Epithelial cell of prostate (primary cell): Measurements from ENCODE around the gene BPIFB4.
"Not testable (repeated sequence)": the region's sequence is repeated elsewhere in the genome, so short reads cannot be mapped to it uniquely, and the experiment has no call there.

ENCODE experiments used
- DNase-seq: peaks from one replicate; pipeline ENCODE4 v3.0.0-alpha.2; 2011; ENCODE audit warnings: low read depth, low spot score
- H3K27ac ChIP-seq: fragments of 450-650 bp; 2 replicates; pipeline ENCODE4 v1.5.1; 2017; ENCODE audit warnings: mild to moderate bottlenecking

The BPIFB4 gene

DNA sequence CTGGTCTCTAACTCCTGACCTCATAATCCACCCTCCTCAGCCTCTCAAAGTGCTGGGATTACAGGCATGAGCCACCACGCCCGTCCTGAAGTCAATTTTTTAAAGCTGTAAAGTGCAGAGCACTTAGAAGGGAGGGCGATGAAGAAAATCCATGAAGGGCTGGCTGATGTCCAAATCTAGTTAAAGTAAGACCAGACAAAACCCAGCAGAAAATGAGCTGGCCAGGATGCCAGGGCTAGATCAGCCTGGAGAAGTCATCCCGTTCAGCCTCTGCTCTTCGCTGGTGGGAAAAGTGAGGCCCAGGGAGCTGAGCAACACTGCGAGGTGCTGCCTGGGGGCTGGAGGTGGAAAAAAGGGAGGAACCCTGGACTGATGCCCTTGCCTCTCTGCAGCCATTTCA lies 3.1 kb downstream of the BPIFB4 start:
- no peak for DNase-seq
- H3K27ac ChIP-seq: no peak overlapping the region

DNA sequence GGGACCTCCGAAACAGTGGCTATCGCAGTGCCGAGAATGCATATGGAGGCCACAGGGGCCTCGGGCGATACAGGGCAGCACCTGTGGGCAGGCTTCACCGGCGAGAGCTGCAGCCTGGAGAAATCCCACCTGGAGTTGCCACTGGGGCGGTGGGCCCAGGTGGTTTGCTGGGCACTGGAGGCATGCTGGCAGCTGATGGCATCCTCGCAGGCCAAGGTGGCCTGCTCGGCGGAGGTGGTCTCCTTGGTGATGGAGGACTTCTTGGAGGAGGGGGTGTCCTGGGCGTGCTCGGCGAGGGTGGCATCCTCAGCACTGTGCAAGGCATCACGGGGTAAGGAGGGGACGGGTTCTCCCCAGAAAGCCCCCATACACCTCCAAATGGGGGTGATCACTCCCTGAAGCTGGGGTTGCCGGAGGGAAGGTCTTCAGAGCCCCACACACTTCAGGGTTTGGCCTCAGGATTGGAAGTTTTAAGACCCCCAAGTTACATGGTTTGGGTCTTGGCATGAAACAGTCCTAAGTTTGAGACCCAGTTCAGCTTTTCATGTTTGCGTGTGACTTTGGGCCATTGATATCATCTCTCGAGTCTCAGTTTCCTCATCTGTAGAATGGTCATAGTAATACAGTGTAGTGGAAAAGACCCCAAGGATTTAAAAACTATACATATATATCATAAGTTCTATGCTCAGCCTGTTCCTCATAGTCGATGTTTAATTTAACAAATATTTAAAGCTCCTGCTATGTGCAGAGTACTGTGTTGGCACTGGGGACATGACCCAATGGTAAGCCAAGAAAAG lies 4.3 kb downstream of the BPIFB4 start:
- no peak for DNase-seq
- no peak overlapping the region for H3K27ac ChIP-seq

DNA sequence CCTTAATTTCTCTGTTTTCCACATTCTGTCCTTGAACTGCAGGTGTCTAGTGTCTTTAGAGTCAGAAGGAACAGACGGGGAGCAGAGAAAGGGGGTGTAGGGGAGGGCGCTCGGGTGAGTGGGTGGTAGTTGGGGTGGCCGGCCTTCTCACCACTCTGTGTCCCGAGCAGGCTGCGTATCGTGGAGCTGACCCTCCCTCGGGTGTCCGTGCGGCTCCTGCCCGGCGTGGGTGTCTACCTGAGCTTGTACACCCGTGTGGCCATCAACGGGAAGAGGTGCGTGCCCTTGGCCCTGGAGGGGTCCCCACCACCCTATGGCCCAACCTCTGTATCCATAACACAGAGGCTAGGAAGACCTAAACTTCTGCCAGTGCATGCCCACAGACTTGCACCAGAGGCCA lies 5.3 kb downstream of the BPIFB4 start:
- no peak for DNase-seq

DNA sequence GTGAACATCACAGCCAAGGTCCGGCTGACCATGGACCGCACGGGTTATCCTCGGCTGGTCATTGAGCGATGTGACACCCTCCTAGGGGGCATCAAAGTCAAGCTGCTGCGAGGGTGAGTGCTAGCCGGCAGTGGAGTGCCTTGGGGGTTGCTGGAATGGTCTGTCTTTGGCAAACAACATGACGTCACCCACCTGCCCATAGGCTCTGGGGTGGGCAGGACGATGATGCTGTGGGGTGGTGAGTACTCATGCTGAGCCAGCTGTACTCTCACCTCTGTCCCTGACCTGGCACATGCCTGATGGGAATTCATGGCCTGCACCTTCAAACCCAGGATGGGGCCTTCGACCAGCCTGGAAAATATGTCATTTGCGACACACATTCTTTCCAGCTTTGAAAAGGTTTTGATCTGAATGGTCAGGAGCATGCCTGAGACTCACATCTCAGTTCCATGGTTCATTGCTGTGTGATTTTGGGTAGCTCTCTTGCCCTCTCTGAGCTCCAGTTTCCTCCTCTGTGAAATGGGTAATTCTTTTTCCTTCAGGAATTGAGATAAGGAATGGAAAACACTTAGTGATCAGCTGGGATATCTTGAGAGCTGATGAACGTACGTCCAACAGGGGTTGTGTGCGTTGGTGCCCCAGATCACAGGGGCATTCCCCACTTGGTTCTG lies 6.7 kb downstream of the BPIFB4 start:
- H3K27ac ChIP-seq: no peak overlapping the region
- DNase-seq: no peak

More for the DNA sequence above, 5.3 kb downstream of the BPIFB4 start:
- no peak overlapping the region for H3K27ac ChIP-seq

DNA sequence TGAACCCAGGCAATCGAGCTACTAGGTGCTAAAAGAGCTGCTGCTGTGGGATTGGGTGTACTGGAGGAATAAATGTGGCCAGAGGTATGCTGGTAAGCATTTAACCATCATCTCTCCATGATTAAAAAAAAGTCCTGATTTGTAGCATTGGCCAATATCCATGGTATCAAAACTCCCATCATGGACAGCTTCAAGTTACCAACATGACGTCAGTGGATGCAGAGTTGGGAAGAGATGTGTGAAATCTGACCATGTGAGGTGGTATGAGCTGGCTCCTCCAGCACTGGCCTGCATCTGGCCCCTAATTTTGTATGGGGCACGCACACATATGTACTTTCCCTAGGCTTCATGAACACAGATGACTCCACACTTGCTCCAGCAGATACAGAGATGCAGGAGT lies 11.7 kb downstream of the BPIFB4 start:
- no peak overlapping the region for H3K27ac ChIP-seq
- DNase-seq: no peak

DNA sequence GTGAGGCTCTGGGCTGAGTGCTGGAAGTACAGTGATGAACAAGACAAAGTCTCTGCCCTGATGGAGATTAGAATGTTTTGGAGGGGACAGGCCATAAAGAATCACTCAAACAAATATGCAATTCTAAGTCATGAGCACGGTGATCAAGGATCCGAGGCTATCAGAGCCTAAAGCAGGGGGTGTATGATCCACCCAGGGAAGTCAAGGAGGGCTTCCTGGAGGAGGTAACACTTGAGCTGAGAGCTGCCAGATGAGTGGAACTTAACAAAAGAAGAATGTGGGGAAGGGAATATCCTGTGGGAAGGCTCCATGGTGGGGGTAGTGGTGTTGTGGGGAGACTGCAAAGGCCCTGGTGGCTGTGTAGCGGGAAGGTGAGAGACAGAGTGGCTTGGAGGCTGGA lies 12.2 kb downstream of the BPIFB4 start:
- no peak overlapping the region for H3K27ac ChIP-seq
- no peak for DNase-seq

DNA sequence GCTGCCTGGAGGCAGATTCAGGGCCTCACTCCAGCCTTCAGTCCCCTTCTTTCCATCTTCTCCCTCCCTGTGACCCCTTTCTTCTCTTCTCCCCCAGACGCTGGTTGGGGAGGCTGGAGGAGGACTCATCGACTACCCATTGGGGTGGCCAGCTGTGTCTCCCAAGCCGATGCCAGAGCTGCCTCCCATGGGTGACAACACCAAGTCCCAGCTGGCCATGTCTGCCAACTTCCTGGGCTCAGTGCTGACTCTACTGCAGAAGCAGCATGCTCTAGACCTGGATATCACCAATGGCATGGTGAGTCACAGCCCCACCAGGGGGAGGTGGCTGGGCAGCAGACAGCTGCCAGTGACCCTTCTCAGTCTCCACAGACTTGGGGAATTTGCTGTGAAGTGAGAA lies 12.9 kb downstream of the BPIFB4 start:
- DNase-seq: no peak
- H3K27ac ChIP-seq: no peak overlapping the region

DNA sequence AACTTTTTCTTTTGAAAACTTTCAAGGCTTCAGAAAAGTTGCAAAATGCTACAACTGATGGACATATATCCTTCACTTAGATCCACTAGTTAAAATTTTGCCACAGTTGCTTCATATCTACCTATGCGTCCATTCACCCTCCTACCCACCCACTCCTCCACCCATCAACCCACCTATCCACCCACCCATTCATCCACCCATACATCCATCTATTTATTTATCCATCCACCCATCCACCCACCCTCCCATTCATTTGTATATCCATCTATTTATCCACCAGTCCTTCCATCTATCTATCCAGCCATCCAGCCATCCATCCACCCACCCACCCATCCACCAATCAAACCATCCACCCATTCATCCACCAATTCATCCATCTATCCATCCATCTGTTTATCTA lies 13.6 kb downstream of the BPIFB4 start:
- no peak overlapping the region for H3K27ac ChIP-seq
- DNase-seq: no peak

DNA sequence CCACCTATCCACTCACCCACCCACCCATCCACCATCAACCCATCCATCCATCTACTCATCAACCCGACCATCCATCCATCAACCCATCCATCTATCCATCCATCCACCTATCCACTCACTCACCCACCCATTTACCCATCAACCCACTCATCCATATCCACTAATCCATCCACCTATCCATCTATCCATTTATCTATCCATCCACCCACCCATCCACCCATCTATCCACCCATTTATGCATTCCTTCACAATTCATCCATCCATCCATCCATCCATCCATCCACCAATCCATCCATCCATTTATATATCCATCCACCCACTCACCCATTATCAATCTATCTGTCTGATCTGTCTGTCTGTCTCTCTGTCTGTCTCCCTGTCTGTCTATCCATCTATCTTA lies 14.1 kb downstream of the BPIFB4 start:
- H3K27ac ChIP-seq: no peak overlapping the region
- DNase-seq: no peak

DNA sequence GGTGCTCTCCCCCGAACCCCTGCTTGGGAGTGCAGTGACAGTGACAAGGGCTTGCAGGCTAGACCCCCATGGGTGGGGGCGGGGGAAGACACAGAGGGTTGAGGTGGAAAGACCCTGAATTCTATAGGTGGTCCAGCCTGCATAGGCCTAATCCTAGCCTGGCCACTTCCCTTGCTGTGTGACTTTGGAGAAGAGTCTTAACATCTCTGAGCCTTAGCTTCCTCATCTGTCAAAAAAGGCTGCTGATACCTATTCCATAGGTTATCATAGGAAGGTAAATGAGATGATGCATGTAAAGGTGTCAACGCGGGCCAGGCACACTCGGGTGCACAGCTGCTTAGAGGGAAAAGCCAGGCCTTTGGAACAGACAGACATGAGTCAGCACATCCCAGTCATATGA lies 15.8 kb downstream of the BPIFB4 start:
- DNase-seq: no peak

DNA sequence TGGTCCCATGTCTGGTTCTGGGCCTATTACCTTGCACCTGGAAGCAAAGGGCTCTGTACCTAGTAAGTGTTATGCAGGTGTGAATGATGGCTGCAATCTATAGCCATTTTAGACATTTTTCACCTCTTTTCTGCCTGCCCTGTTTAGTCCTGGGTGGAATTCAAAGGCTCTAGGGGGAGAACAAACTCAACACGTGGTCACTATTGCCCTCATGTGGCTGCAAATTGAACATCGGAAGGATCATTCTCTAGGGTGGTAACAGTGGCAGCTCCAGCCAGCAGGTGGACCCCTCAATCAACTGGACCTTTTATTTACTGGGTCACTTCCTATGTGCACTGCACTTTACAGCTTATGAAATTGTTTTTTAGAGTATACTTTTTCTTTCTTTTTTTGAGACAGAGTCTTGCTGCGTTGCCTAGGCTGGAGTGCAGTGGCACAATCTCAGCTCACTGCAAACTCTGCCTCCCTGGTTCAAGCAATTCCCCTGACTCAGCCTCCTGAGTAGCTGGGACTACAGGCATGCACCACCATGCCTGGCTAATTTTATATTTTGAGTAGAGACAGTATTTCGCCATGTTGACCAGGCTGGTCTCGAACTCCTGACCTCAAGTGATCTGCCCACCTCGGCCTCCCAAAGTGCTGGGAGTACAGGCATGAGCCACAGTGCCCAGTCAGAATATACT lies 16.6 kb downstream of the BPIFB4 start:
- DNase-seq, H3K27ac ChIP-seq: not testable (repeated sequence)

More for the DNA sequence above, 15.8 kb downstream of the BPIFB4 start:
- no peak overlapping the region for H3K27ac ChIP-seq

DNA sequence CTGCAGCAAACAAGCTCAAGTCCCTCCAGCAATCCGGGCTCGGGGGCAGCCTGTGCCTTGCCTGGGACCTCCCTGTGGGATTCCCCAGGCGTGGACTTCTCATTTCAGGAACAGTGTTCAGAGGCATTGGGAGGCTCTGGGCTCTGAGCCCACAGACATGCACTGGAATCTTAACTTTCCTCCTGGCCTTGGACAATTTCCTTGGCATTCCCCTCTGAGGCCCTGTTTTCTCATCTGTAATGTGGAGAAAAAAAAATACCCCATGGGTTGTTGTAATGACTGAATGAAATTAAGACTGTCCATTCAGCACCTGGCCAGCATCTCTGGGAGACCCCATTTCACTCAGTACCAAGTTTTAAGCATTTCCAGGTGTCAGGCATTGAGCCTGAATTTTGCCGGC lies 17.6 kb downstream of the BPIFB4 start:
- H3K27ac ChIP-seq: no peak overlapping the region
- no peak for DNase-seq

DNA sequence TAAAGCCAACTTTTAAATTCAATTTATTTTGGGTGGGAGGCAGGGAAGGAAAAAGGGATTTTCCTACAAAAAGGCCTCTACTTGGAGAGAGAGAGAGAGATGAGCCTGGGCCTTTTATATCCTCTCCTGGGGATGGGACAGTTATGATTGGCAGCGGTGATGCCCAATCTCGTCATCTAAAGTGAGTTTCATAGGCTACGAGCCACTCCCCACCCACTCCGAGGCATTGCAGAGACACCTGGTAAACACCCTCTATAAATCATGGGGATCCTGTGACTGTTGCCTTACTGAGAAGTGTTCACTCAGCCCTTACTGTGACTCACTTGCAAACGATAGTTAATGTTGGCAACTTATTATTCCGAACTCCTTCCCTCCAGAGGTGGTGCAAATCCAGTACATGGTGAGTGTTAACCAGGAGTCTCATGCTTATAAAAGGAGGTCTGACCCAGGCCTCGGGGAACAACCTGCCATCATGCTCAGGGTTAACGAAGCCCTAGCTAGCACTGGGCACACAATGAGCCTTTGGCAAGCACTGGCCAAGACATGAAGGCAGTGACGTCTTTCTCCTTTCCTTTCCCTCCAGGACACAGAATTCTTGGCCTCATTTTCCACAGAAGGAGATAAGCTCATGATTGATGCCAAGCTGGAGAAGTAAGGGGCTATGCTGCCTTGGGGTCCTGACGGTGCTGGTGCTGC lies 20.5 kb downstream of the BPIFB4 start:
- peak; percentile 44 for DNase-seq
- no peak overlapping the region for H3K27ac ChIP-seq

DNA sequence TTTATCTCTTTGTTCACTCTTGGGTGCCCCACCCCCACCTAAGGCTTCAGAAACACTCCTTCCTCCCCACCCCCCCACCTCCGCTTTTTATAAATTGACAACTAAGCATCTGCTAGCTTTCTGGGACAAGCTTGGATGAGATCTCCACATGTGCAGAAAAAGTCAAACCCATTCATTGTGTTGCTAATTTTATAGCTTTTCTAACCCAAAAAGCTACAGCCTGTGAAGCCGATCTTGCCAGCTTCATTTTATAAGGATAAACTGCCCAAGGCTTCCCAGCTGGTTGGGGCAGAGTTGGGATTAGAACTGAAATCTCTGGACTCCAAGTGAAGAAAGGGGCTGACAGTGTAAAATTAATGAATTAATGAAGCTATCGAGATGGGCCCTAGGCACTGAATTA lies 24.1 kb downstream of the BPIFB4 start:
- DNase-seq: no peak
- no peak overlapping the region for H3K27ac ChIP-seq

DNA sequence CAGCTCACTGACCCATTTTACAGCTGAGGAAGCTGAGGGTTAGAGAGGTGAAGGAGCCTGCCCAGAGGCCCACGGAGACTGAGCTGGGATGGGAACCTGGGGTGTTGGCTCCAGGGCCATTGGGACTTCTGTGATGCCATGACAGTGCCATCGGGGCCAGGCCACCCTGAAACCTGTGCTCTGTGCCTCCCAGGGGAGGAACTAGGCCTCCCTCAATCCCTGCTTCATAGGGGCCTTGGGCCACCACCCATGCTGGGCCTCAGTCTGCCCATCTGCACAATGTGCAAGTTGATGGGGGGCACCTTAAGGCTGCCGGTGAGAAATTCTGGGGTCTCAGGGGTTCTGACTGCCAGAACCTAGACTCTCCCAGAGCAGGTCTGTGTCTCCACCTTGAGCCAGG lies 24.9 kb downstream of the BPIFB4 start:
- no peak overlapping the region for H3K27ac ChIP-seq
- no peak for DNase-seq

DNA sequence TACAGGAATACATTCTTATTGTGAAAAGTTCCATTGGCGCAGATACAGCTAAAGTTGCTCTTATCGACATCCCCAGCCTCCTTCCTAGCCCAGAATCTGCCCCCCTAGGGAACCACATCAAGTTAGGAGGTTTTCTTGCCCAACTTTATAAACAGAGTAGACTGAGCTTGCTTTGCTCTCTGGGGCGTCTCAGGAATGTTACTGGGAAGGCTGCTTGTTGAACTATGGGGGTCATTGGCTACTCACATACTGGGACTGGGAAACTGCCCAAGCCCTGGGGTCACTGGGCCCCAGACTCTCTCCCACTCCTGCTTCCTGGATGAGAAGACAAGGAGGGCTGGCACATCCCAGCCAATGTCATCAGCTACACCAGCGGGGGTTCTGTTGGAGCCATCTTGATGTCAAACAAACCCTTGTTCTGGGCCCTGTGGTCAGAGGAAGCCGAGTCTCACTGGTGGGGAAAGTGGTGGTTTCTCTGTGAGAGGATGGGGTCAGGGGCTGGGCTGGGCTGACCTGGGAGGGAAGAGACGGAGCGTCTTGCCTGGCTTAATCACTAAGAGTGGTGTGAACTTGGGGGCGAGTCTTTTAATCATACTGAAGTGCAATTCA lies 26.0 kb downstream of the BPIFB4 start:
- no peak overlapping the region for H3K27ac ChIP-seq
- no peak for DNase-seq

DNA sequence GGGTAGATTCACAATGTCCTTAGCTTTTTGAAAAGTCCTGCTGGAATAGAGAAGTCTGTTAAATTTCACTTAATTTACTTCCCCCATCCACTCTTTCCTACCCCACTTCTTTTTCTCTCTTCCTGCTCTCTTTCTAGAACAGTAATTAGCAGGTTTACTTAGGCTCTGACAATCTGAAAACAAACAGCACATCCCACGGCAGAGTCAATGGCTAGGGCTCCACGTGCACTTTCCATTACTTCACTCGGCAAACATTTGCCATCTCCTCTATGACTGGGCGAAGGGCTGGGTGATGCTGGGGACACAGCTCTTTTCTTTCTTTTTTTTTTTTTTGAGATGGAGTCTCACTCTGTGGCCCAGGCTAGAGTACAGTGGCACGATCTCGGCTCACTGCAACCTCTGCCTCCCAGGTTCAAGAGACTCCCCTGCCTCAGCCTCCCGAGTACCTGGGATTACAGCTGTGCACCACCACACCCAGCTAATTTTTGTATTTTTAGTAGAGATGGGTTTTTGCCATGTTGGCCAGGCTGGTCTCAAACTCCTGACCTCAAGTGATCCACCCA lies 26.7 kb downstream of the BPIFB4 start:
- not testable (repeated sequence) for H3K27ac ChIP-seq, DNase-seq

DNA sequence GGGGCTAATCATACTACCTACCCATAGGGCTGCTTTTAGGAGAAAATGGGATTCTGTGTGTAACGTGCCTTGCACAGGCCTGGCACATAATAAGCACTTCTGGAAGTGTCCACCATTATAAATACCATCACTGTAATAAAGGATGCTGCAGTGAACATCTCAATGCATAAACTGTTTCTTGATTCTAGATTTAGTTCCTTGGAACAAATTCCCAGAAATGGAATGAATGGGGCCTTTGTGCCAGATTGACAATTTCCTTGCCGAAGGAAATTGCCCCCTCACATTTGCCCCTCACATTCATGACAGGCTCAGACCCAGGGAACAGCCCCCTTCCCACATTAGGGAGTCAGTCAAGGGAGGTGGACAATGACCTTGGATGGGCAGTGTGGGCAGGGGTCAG lies 29.2 kb downstream of the BPIFB4 start:
- no peak overlapping the region for H3K27ac ChIP-seq
- no peak for DNase-seq

DNA sequence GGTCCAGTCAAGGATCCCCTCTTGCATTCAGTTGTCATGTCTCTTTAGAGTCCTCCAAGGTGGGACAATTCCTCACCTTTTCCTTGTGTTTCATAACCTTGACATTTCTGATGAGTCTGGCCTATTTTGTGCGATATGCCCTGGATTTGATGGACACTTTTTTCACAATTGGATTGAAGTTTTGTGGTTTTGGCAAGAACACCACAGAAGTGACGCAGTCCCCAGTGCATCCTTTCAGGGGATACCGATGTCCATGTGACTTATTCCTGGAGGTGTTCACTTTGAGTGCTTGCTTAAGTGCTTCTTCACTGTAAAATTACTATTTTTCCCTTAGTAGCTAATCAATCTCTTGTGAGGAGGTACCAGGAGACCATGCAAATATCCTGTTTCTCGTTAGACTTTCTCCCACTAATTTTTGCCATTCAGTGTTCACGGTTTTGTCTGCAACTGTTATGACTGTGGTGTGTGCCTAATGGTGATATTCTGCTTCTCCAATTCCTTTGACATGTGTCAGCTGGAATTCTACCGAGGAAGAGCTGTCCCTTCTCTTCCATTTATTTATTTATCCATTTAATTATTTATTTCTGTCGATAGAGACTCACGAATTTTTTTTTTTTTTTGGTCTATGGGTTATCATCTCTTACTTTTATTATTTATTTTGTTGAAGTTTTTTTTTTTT lies 30.8 kb downstream of the BPIFB4 start:
- H3K27ac ChIP-seq: no peak overlapping the region
- no peak for DNase-seq

DNA sequence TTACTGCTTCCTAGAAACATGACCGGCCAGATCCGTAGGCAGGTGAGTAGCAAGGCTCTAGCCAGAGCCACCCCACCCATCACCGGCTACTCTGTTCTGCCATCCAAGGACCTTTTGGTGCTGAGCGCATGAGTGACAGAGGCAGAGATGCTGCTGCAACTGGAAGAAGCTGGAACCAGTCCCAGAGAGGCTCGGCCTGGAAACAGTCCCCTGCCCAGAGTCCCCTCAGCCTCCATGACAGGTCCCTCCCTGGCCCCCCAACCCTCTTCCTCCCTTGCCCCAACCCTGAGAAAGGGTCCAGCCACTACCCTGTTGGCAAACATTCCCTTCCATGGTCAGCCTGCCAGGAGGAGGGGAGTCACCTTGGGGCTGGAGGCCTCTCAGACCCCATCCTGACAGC lies 31.9 kb downstream of the BPIFB4 start:
- no peak overlapping the region for H3K27ac ChIP-seq
- no peak for DNase-seq
